SK-N-SH (cell line): ENCODE measurements around the gene GUCA1A.

Experiments used
- CHD2 ChIP-seq: fragments of 150-350 bp; IDR thresholded peaks from 2 replicates; pipeline ENCODE4 v1.6.1; 2018; ENCODE audit warnings: low read length; ENCODE audit not compliant: partially characterized antibody
- CTCF ChIP-seq: fragments of 200-600 bp; sonication (generic); IDR thresholded peaks from 2 replicates; pipeline ENCODE4 v1.6.1; 2017; ENCODE audit warnings: antibody characterized with exemption, mild to moderate bottlenecking, moderate library complexity
- EP300 ChIP-seq, 2 experiments: IDR thresholded peaks; 2 replicates each; pipeline versions ENCODE4 v1.4.0 to v1.6.1; 2012; ENCODE audit warnings: borderline replicate concordance in 1 of 2, low read depth in 1 of 2, low read length in 1 of 2
- FOXJ3 ChIP-seq: sonication (generic); formaldehyde crosslinking; IDR thresholded peaks from 2 replicates; pipeline ENCODE4 v1.5.1; 2020; ENCODE audit warnings: mild to moderate bottlenecking, missing genetic modification reagents
- GATA2 ChIP-seq: sonication (generic); formaldehyde crosslinking; IDR thresholded peaks from 2 replicates; pipeline ENCODE4 v1.5.0; 2020; ENCODE audit warnings: mild to moderate bottlenecking, missing genetic modification reagents
- JUND ChIP-seq: IDR thresholded peaks from 2 replicates; pipeline ENCODE4 v1.4.0; 2012
- MAX ChIP-seq: IDR thresholded peaks from 2 replicates; pipeline ENCODE4 v1.4.0; 2012; ENCODE audit warnings: low read depth
- NFIC ChIP-seq: IDR thresholded peaks from 2 replicates; pipeline ENCODE4 v1.4.0; 2012; ENCODE audit warnings: borderline replicate concordance
- NRF1 ChIP-seq: IDR thresholded peaks from 2 replicates; pipeline ENCODE4 v1.6.1; 2012; ENCODE audit warnings: low read depth, mild to moderate bottlenecking, low read length
- POLR2AphosphoS5 ChIP-seq: IDR thresholded peaks from 2 replicates; pipeline ENCODE4 v1.6.1; 2012; ENCODE audit warnings: low read depth, low read length
- RAD21 ChIP-seq: IDR thresholded peaks from 2 replicates; pipeline ENCODE4 v1.6.1; 2012; ENCODE audit warnings: mild to moderate bottlenecking, low read length
- TF ChIP-seq, protein P1 (sequence below): fragments of 150-350 bp; IDR thresholded peaks from 2 replicates; pipeline ENCODE4 v1.6.1; 2016; ENCODE audit warnings: mild to moderate bottlenecking, low read depth, low read length

GRCh38 chr6:42221546-42221945 is 48.4 kb downstream of the GUCA1A start:
- TF ChIP-seq MAX (no peak), FOXJ3 (CRISPR knock-in tag) (no peak), CTCF (no peak), JUND (no peak), RAD21 (no peak), GATA2 (no peak), CHD2 (no peak), POLR2AphosphoS5 (no peak), NFIC (no peak), EP300 (IDR thresholded peaks at IDR 0.05; ENCODE audit: borderline replicate concordance in 1 of 2, low read depth in 1 of 2, low read length in 1 of 2) (no peak), NRF1 (no peak)
- TF ChIP-seq, protein P1, sequence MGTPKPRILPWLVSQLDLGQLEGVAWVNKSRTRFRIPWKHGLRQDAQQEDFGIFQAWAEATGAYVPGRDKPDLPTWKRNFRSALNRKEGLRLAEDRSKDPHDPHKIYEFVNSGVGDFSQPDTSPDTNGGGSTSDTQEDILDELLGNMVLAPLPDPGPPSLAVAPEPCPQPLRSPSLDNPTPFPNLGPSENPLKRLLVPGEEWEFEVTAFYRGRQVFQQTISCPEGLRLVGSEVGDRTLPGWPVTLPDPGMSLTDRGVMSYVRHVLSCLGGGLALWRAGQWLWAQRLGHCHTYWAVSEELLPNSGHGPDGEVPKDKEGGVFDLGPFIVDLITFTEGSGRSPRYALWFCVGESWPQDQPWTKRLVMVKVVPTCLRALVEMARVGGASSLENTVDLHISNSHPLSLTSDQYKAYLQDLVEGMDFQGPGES: no peak
